GM19452 (cell line): ENCODE measurements around the gene NRG2.

Experiments
- ATAC-seq: cut with Tn5 transposase; IDR thresholded peaks from one replicate; pipeline ENCODE4 v1.9.1; 2021; ENCODE audit not compliant: unreplicated experiment

Gene NRG2

GRCh38 chr5:139804800-139805397 is 238.2 kb downstream of the NRG2 start:
- no peak for ATAC-seq

- no peak for ATAC-seq
Observed at GRCh38 chr5:139803978-139804377, 239.1 kb downstream of the NRG2 start.

GRCh38 chr5:139799359-139799758 is 243.7 kb downstream of the NRG2 start:
- ATAC-seq = no peak

GRCh38 chr5:139798883-139799282 is 244.2 kb downstream of the NRG2 start:
- no peak for ATAC-seq

GRCh38 chr5:139797856-139798510 is 245.1 kb downstream of the NRG2 start:
- no peak for ATAC-seq

- no peak for ATAC-seq
Observed at GRCh38 chr5:139797335-139797734, 245.8 kb downstream of the NRG2 start.
